CD14-positive monocyte (primary cell): Measurements from ENCODE around the gene WWOX. TPM values are rescaled to one million over a fixed set of nuclear protein-coding genes. Genes with fewer than 3 reads are reported as not detected.

ENCODE experiments used
- DNase-seq, 3 donors: peaks; one replicate each; pipeline ENCODE4 v3.0.0-alpha.2; 2011 to 2022
- H2AFZ ChIP-seq: 2 replicates; pipeline ENCODE4 v1.6.0; 2012; ENCODE audit warnings: mild to moderate bottlenecking, low read depth, low read length, inconsistent platforms; ENCODE audit not compliant: insufficient read depth, poor library complexity, severe bottlenecking
- H3K27ac ChIP-seq, 2 donors: 1 replicate in 1 of 2; 2 replicates in 1 of 2; pipeline ENCODE4 v1.5.1; 2012 to 2013; ENCODE audit warnings: low read length in 2 of 2, control low read depth in 1 of 2, inconsistent platforms in 1 of 2, low read depth in 1 of 2, mild to moderate bottlenecking in 1 of 2
- H3K27me3 ChIP-seq, 2 donors: one replicate each; pipeline versions ENCODE4 v1.6.0 to v1.6.1; 2011 to 2013; ENCODE audit warnings: low read length in 2 of 2; ENCODE audit not compliant: control insufficient read depth in 2 of 2, insufficient read depth in 2 of 2
- H3K36me3 ChIP-seq, 2 donors: replicated peaks in 1 of 2; 1 replicate in 1 of 2; 2 replicates in 1 of 2; pipeline versions ENCODE4 v1.5.1 to v1.6.1; 2012 to 2013; ENCODE audit warnings: low read length in 2 of 2, control low read depth in 1 of 2, inconsistent platforms in 1 of 2, mild to moderate bottlenecking in 1 of 2; ENCODE audit not compliant: insufficient read depth in 2 of 2, control insufficient read depth in 1 of 2
- H3K4me1 ChIP-seq, 2 donors: 1 replicate in 1 of 2; 2 replicates in 1 of 2; pipeline versions ENCODE4 v1.5.1 to v1.6.1; 2012 to 2013; ENCODE audit warnings: low read length in 2 of 2, control low read depth in 1 of 2, inconsistent platforms in 1 of 2, mild to moderate bottlenecking in 1 of 2, moderate library complexity in 1 of 2; ENCODE audit not compliant: insufficient read depth in 2 of 2, control insufficient read depth in 1 of 2
- H3K4me2 ChIP-seq: replicated peaks from 2 replicates; pipeline ENCODE3; 2012; ENCODE audit warnings: low read length, moderate library complexity, mild to moderate bottlenecking; ENCODE audit not compliant: poor library complexity, severe bottlenecking; ENCODE audit errors: extremely low read depth
- H3K4me3 ChIP-seq, 3 experiments: fragments of 200-600 bp in 1 of 3; sonication (generic) in 1 of 3; replicated peaks in 1 of 3; 1 replicate in 2 of 3; 2 replicates in 1 of 3; pipeline ENCODE4 v1.5.1; 2011 to 2013; ENCODE audit warnings: low read length in 3 of 3, mild to moderate bottlenecking in 3 of 3, control low read depth in 2 of 3, low read depth in 2 of 3, inconsistent platforms in 1 of 3, moderate library complexity in 1 of 3
- H3K79me2 ChIP-seq: 2 replicates; pipeline ENCODE4 v1.6.0; 2012; ENCODE audit warnings: mild to moderate bottlenecking, control low read depth, inconsistent platforms, low read length, moderate library complexity; ENCODE audit not compliant: insufficient read depth
- H3K9ac ChIP-seq: 2 replicates; pipeline ENCODE4 v1.6.0; 2017; ENCODE audit warnings: low read length, mild to moderate bottlenecking; ENCODE audit not compliant: insufficient read depth, poor library complexity, severe bottlenecking
- H3K9me3 ChIP-seq, 2 donors: replicated peaks in 1 of 2; 1 replicate in 1 of 2; 2 replicates in 1 of 2; pipeline versions ENCODE4 v1.5.1 to v1.6.1; 2012 to 2013; ENCODE audit warnings: low read length in 2 of 2, control low read depth in 1 of 2; ENCODE audit not compliant: control insufficient read depth in 1 of 2, insufficient read depth in 1 of 2
- H4K20me1 ChIP-seq: 2 replicates; pipeline ENCODE4 v1.6.0; 2012; ENCODE audit warnings: mild to moderate bottlenecking, low read length, control low read depth, moderate library complexity; ENCODE audit not compliant: insufficient read depth
- H3K27ac Mint-ChIP-seq, 7 donors: one replicate each; pipeline ENCODE4 v1.8.0; 2020; ENCODE audit warnings: mild to moderate bottlenecking in 7 of 7, mixed read lengths in 7 of 7, moderate library complexity in 6 of 7, inconsistent platforms in 2 of 7
- H3K27me3 Mint-ChIP-seq, 3 donors: one replicate each; pipeline ENCODE4 v1.8.0; 2021 to 2022; ENCODE audit warnings: low read depth in 3 of 3, mild to moderate bottlenecking in 3 of 3, mixed read lengths in 3 of 3, moderate library complexity in 3 of 3, inconsistent platforms in 1 of 3
- H3K36me3 Mint-ChIP-seq, 2 donors: one replicate each; pipeline ENCODE4 v1.8.0; 2020; ENCODE audit warnings: mixed read lengths in 2 of 2, inconsistent platforms in 1 of 2, mild to moderate bottlenecking in 1 of 2
- H3K4me1 Mint-ChIP-seq: one replicate; pipeline ENCODE4 v1.8.0; 2020; ENCODE audit warnings: mild to moderate bottlenecking, mixed read lengths
- H3K4me3 Mint-ChIP-seq, 2 donors: one replicate each; pipeline ENCODE4 v1.8.0; 2020; ENCODE audit warnings: mild to moderate bottlenecking in 2 of 2, mixed read lengths in 2 of 2, moderate library complexity in 1 of 2
- H3K9me3 Mint-ChIP-seq, 7 donors: one replicate each; pipeline ENCODE4 v1.8.0; 2020 to 2022; ENCODE audit warnings: mixed read lengths in 7 of 7, mild to moderate bottlenecking in 6 of 7, moderate library complexity in 6 of 7, inconsistent platforms in 2 of 7
- WGBS: methylation state at CpG from one replicate; pipeline ENCODE4 v1.1.5; 2013; ENCODE audit warnings: missing lambda C conversion rate; ENCODE audit not compliant: insufficient coverage; 5-methylcytosine and 5-hydroxymethylcytosine counted together
- intact Hi-C, 2 donors: fragments of 100-400 bp; cut with micrococcal nuclease; formaldehyde crosslinking; loops; one replicate each; pipeline versions ENCODE4 v1.15.0 to v1.15.1; 2023
- polyA plus RNA-seq, 3 donors: library from polyadenylated mRNA; depleted of rRNA in 1 of 3; unstranded in 2 of 3; stranded (reverse) in 1 of 3; fragments of 300-500 nt in 2 of 3; fragments of >200 nt in 1 of 3; fragmentation: Illumina TruSeq in 2 of 3; gene quantifications; 1 replicate in 2 of 3; 2 replicates in 1 of 3; pipeline ENCODE4 v1.2.3, GENCODE V29; 2012 to 2021
- TF ChIP-seq, protein P1 (sequence below): fragments of 200-600 bp; IDR thresholded peaks from one replicate; pipeline ENCODE4 v1.8.0; 2022; ENCODE audit warnings: antibody characterized with exemption, mild to moderate bottlenecking

WWOX gene
- polyA plus RNA-seq, 3 donors: 4.0 to 7.0 (median 6.3) TPM

DNA sequence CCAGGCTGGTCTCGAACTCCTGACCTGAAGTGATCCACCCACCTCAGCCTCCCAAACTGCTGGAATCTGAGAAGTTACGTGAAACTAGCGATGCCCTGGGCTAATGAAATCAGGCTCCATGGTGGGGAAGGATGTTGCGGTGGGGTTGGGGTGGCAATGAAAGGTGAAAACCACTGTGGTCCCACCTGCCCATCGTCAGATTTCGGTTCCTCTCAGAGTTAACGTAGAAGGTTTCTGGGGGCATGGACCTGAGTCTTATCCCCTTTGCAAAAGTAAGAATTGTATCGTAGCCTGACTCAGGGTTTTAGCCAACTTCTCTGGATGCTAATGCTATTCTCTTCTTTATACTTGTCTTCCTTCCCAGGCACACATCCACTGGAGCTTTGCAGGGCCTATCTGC, 402.3 kb downstream of the WWOX start:
- DNase-seq: no peak
- no peaks in the 10 kb centered on the region for H3K27me3 ChIP-seq
- TF ChIP-seq, protein P1, sequence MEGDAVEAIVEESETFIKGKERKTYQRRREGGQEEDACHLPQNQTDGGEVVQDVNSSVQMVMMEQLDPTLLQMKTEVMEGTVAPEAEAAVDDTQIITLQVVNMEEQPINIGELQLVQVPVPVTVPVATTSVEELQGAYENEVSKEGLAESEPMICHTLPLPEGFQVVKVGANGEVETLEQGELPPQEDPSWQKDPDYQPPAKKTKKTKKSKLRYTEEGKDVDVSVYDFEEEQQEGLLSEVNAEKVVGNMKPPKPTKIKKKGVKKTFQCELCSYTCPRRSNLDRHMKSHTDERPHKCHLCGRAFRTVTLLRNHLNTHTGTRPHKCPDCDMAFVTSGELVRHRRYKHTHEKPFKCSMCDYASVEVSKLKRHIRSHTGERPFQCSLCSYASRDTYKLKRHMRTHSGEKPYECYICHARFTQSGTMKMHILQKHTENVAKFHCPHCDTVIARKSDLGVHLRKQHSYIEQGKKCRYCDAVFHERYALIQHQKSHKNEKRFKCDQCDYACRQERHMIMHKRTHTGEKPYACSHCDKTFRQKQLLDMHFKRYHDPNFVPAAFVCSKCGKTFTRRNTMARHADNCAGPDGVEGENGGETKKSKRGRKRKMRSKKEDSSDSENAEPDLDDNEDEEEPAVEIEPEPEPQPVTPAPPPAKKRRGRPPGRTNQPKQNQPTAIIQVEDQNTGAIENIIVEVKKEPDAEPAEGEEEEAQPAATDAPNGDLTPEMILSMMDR: no peak
- no peaks in the 10 kb centered on the region for H3K36me3 ChIP-seq
- Mint-ChIP-seq H3K4me1 (peaks cover 4% of the 10 kb centered on the region), H3K4me3 (no peak overlapping the region), H3K36me3 (no peaks in the 10 kb centered on the region), H3K27me3 (peaks cover 0 to 3% (median 0%) of the 10 kb centered on the region in 3 donors), H3K9me3 (no peaks in the 10 kb centered on the region), H3K27ac (no peak overlapping the region)
- H4K20me1 ChIP-seq: no peaks in the 10 kb centered on the region
- H3K9ac ChIP-seq: no peak overlapping the region
- no peaks in the 10 kb centered on the region for H3K9me3 ChIP-seq
- WGBS: 93% methylated on average over 3 of the region's 8 CpGs
- intact Hi-C loops: loop anchor here in 1 of 2 donors (10.0 kb wide), 1 partner anchor 273 kb away; no protein-coding TSS in a partner anchor
- H3K4me1 ChIP-seq: peaks cover 0 to 1% of the 10 kb centered on the region in 2 donors
- H3K79me2 ChIP-seq: no peaks in the 10 kb centered on the region
- no peak overlapping the region for H3K4me3 ChIP-seq
- no peak overlapping the region for H3K4me2 ChIP-seq
- H2AFZ ChIP-seq: no peak overlapping the region
- no peak overlapping the region for H3K27ac ChIP-seq

DNA sequence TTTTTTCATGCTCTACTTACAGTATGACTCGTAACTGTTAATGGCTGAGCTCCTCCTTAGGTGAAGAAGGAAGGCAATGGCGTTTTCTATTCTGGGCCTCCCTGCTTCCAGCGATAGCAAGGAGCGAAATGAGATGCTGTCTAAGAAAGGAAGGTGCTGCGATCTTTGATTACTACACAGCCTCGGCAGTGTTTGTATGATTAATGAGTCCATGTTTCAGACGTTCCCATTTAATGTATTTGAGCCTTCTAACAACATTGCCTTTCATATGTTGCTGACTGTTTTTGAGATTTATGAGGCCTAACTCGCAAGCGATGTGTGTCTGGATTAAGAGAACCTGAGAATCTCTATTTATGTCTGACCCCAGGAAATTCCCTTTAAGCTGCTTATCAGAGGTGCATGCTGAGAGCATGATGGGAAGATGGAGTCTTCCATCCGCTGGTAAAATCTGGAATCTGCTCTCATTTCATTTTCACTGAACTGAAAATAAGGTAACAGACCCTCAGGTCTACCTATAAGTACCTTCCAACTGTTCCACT, 403.4 kb downstream of the WWOX start:
- Mint-ChIP-seq H3K4me1 (peaks cover 3% of the 10 kb centered on the region), H3K27ac (no peak overlapping the region), H3K9me3 (no peaks in the 10 kb centered on the region), H3K4me3 (no peak overlapping the region), H3K27me3 (peaks cover 0 to 3% (median 0%) of the 10 kb centered on the region in 3 donors), H3K36me3 (no peaks in the 10 kb centered on the region)
- no peak for DNase-seq
- TF ChIP-seq, protein P1: no peak
- 84% methylated on average over 3 of the region's 10 CpGs for WGBS
- H2AFZ ChIP-seq: no peak overlapping the region
- H3K27me3 ChIP-seq: no peaks in the 10 kb centered on the region
- H3K9ac ChIP-seq: no peak overlapping the region
- no peaks in the 10 kb centered on the region for H3K79me2 ChIP-seq
- no peak overlapping the region for H3K4me3 ChIP-seq
- H3K27ac ChIP-seq: no peak overlapping the region
- no peaks in the 10 kb centered on the region for H3K36me3 ChIP-seq
- H3K4me2 ChIP-seq: no peak overlapping the region
- H4K20me1 ChIP-seq: no peaks in the 10 kb centered on the region
- intact Hi-C loops: loop anchor here in 1 of 2 donors (10.0 kb wide), 1 partner anchor 272 kb away; no protein-coding TSS in a partner anchor
- H3K9me3 ChIP-seq: no peaks in the 10 kb centered on the region
- no peaks in the 10 kb centered on the region for H3K4me1 ChIP-seq
